B cell (primary cell): ENCODE results near the gene JAML.

Source experiments
- EZH2 ChIP-seq: IDR thresholded peaks from 2 replicates; pipeline ENCODE4 v1.6.1; 2012; ENCODE audit warnings: borderline replicate concordance, low read depth, mild to moderate bottlenecking, moderate library complexity, low read length; ENCODE audit not compliant: insufficient read depth, poor library complexity, severe bottlenecking
- TF ChIP-seq, protein P1 (sequence below): fragments of 200-600 bp; IDR thresholded peaks from one replicate; pipeline ENCODE4 v1.8.0; 2022; ENCODE audit warnings: antibody characterized with exemption, mild to moderate bottlenecking

DNA sequence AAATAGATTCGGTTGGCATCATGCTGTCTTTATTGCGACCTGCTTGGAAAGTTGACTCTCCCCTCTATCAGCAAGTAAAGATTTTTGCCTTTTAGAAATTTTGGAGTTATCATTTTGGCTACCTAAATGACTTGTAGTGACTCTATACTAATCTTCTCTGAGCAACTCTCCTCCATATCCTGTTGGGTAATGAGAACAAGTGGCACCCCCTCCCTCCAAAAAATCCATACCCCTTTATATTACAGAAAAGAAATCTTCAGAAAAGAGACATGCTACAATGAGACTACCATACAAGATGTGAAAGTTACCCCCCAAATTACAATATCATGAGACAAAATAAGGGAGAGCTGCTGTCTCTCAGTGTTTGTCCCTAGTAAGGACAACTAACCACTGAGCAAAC, 1.2 kb downstream of the JAML start:
- TF ChIP-seq, protein P1, sequence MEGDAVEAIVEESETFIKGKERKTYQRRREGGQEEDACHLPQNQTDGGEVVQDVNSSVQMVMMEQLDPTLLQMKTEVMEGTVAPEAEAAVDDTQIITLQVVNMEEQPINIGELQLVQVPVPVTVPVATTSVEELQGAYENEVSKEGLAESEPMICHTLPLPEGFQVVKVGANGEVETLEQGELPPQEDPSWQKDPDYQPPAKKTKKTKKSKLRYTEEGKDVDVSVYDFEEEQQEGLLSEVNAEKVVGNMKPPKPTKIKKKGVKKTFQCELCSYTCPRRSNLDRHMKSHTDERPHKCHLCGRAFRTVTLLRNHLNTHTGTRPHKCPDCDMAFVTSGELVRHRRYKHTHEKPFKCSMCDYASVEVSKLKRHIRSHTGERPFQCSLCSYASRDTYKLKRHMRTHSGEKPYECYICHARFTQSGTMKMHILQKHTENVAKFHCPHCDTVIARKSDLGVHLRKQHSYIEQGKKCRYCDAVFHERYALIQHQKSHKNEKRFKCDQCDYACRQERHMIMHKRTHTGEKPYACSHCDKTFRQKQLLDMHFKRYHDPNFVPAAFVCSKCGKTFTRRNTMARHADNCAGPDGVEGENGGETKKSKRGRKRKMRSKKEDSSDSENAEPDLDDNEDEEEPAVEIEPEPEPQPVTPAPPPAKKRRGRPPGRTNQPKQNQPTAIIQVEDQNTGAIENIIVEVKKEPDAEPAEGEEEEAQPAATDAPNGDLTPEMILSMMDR = no peak
- TF ChIP-seq EZH2 = no peak
